IMR-90 (cell line): ENCODE measurements around the gene DYNC2H1. TPM values are rescaled to one million over a fixed set of nuclear protein-coding genes. Genes with fewer than 3 reads are reported as not detected.

Experiments used
- ATAC-seq: fragments of 200-7000 bp; cut with Tn5 transposase; 2 replicates; pipeline ENCODE4 v1.9.1; 2020; ENCODE audit warnings: low read depth, mild to moderate bottlenecking, moderate library complexity
- BruUV-seq: library from RNA; stranded (reverse); fragments of 400-500 nt; replicated peaks from 2 replicates; lab custom pipeline; 2021; lab: Mats Ljungman, UMichigan
- CTCF ChIA-PET: fragments of 300-600 bp; formaldehyde crosslinking; extraction: SDS; loops from one replicate; lab custom pipeline; 2021; ENCODE audit warnings: antibody characterized with exemption; lab: Yijun Ruan, JAX
- POLR2A ChIA-PET: fragments of 300-600 bp; sonication (Branson Sonifier 250); formaldehyde crosslinking; loops from one replicate; lab custom pipeline; 2022; ENCODE audit warnings: antibody characterized with exemption; ENCODE audit not compliant: unreplicated experiment; lab: Charles Lee
- DNase-seq: peaks from one replicate; pipeline ENCODE4 v3.0.0; 2013
- H2AFZ ChIP-seq: replicated peaks from 2 replicates; pipeline ENCODE3; 2013; ENCODE audit warnings: low read length, mild to moderate bottlenecking; ENCODE audit not compliant: poor library complexity
- H2AK5ac ChIP-seq: 2 replicates; pipeline ENCODE4 v1.6.1; 2013; ENCODE audit warnings: low read depth, low read length, inconsistent platforms
- H2AK9ac ChIP-seq: replicated peaks from 2 replicates; pipeline ENCODE3; 2013; ENCODE audit warnings: mild to moderate bottlenecking, low read depth, low read length, moderate library complexity; ENCODE audit not compliant: poor library complexity
- H2BK120ac ChIP-seq: 2 replicates; pipeline ENCODE4 v1.6.1; 2013; ENCODE audit warnings: low read depth, low read length, inconsistent platforms
- H2BK15ac ChIP-seq: 3 replicates; pipeline ENCODE4 v1.6.1; 2013; ENCODE audit warnings: low read depth, low read length, inconsistent platforms
- H2BK20ac ChIP-seq: 2 replicates; pipeline ENCODE4 v1.6.1; 2013; ENCODE audit warnings: low read depth, mild to moderate bottlenecking, inconsistent platforms, low read length, moderate library complexity
- H2BK5ac ChIP-seq: 2 replicates; pipeline ENCODE4 v1.6.1; 2013; ENCODE audit warnings: mild to moderate bottlenecking, low read depth, low read length, inconsistent platforms; ENCODE audit not compliant: poor library complexity, severe bottlenecking
- H3K14ac ChIP-seq: replicated peaks from 2 replicates; pipeline ENCODE4 v1.6.1; 2013; ENCODE audit warnings: low read depth, low read length, inconsistent platforms
- H3K18ac ChIP-seq: 2 replicates; pipeline ENCODE4 v1.6.1; 2013; ENCODE audit warnings: low read depth, low read length, control low read depth
- H3K23ac ChIP-seq: 2 replicates; pipeline ENCODE4 v1.6.1; 2013; ENCODE audit warnings: low read depth, low read length, inconsistent platforms
- H3K27ac ChIP-seq: 2 replicates; pipeline ENCODE4 v1.5.1; 2013; ENCODE audit warnings: mild to moderate bottlenecking, control low read depth, low read length; ENCODE audit not compliant: insufficient read depth
- H3K27me3 ChIP-seq: 2 replicates; pipeline ENCODE4 v1.6.1; 2013; ENCODE audit warnings: low read length; ENCODE audit not compliant: control insufficient read depth, insufficient read depth
- H3K36me3 ChIP-seq: 2 replicates; pipeline ENCODE4 v1.6.1; 2013; ENCODE audit warnings: low read length, mixed read lengths; ENCODE audit not compliant: control insufficient read depth, insufficient read depth
- H3K4ac ChIP-seq: 2 replicates; pipeline ENCODE4 v1.6.1; 2013; ENCODE audit warnings: low read depth, low read length, inconsistent platforms
- H3K4me1 ChIP-seq: 2 replicates; pipeline ENCODE4 v1.6.1; 2013; ENCODE audit warnings: low read length, mixed read lengths; ENCODE audit not compliant: control insufficient read depth, insufficient read depth
- H3K4me2 ChIP-seq: 2 replicates; pipeline ENCODE4 v1.6.1; 2013; ENCODE audit warnings: low read depth, mild to moderate bottlenecking, control low read depth, low read length, moderate library complexity
- H3K4me3 ChIP-seq: 2 replicates; pipeline ENCODE4 v1.5.1; 2013; ENCODE audit warnings: low read depth, mild to moderate bottlenecking, control low read depth, low read length, moderate library complexity; ENCODE audit not compliant: insufficient read depth
- H3K56ac ChIP-seq: 2 replicates; pipeline ENCODE4 v1.6.1; 2013; ENCODE audit warnings: low read length, inconsistent platforms; ENCODE audit not compliant: insufficient read depth; ENCODE audit errors: extremely low read depth
- H3K79me1 ChIP-seq, 2 experiments: 2 replicates each; pipeline ENCODE4 v1.6.1; 2013; ENCODE audit warnings: low read length in 2 of 2, inconsistent platforms in 1 of 2, low read depth in 1 of 2
- H3K9ac ChIP-seq: 2 replicates; pipeline ENCODE4 v1.6.1; 2013; ENCODE audit warnings: low read depth, low read length, control low read depth
- H3K9me1 ChIP-seq: 2 replicates; pipeline ENCODE4 v1.6.1; 2013; ENCODE audit warnings: low read length, inconsistent platforms; ENCODE audit not compliant: insufficient read depth
- H3K9me3 ChIP-seq: 2 replicates; pipeline ENCODE4 v1.6.1; 2013; ENCODE audit warnings: low read length; ENCODE audit not compliant: control insufficient read depth, insufficient read depth
- H4K20me1 ChIP-seq: 2 replicates; pipeline ENCODE4 v1.6.1; 2013; ENCODE audit warnings: low read length, inconsistent platforms; ENCODE audit not compliant: insufficient read depth
- H4K5ac ChIP-seq: 2 replicates; pipeline ENCODE4 v1.6.1; 2013; ENCODE audit warnings: mild to moderate bottlenecking, low read depth, low read length, control low read depth
- H4K8ac ChIP-seq, 2 experiments: 2 replicates each; pipeline ENCODE4 v1.6.1; 2013; ENCODE audit warnings: low read depth in 2 of 2, low read length in 2 of 2, control low read depth in 1 of 2, inconsistent platforms in 1 of 2
- H4K91ac ChIP-seq: 2 replicates; pipeline ENCODE4 v1.6.1; 2013; ENCODE audit warnings: low read depth, low read length, inconsistent platforms; ENCODE audit not compliant: insufficient read depth
- CEBPB ChIP-seq: IDR thresholded peaks from 2 replicates; pipeline ENCODE4 v1.6.1; 2012; ENCODE audit warnings: low read depth, low read length, improper control_type of control experiment
- NFE2L2 ChIP-seq: fragments of 150-350 bp; IDR thresholded peaks from 2 replicates; pipeline ENCODE4 v1.6.1; 2016; ENCODE audit warnings: low read depth, mild to moderate bottlenecking, low read length
- WGBS, 2 experiments: methylation state at CpG; one replicate each; pipeline versions ENCODE4 v1.1.5 to v1.1.7; 2013; ENCODE audit warnings: missing lambda C conversion rate in 2 of 2; ENCODE audit not compliant: insufficient read length in 1 of 2; ENCODE audit errors: extremely low coverage in 2 of 2; 5-methylcytosine and 5-hydroxymethylcytosine counted together
- dilution Hi-C: fragments of 300-500 bp; cut with HindIII; formaldehyde crosslinking; loops from one replicate; pipeline ENCODE4 v1.14.3; 2018; ENCODE audit warnings: low sequenced_read_pairs; ENCODE audit not compliant: unreplicated experiment
- in situ Hi-C: fragments of 300-500 bp; cut with MboI; formaldehyde crosslinking; loops from 3 replicates; pipeline ENCODE4 v1.14.3; 2019; ENCODE audit warnings: low sequenced_read_pairs, inconsistent platforms, mixed read lengths
- intact Hi-C: fragments of 100-400 bp; cut with micrococcal nuclease; formaldehyde crosslinking; loops from 2 replicates; pipeline ENCODE4 v1.10.0; 2022
- polyA plus RNA-seq, 3 experiments: library from polyadenylated mRNA; depleted of rRNA; stranded (reverse); fragments of >200 nt; gene quantifications; 2 replicates each; pipeline ENCODE4 v1.2.3, GENCODE V29; 2012; ENCODE audit warnings: low replicate concordance in 1 of 3
- total RNA-seq: library from RNA; depleted of rRNA; stranded (reverse); fragments of >200 nt; gene quantifications from 2 replicates; pipeline ENCODE4 v1.2.3, GENCODE V29; 2012

DYNC2H1 gene
- total and polyA plus RNA-seq, 2 of the 4 experiments (the other 2 are of a cell fraction): 5.7 to 21.0 TPM

GRCh38 chr11:103378931-103379330 is 269.7 kb downstream of the DYNC2H1 start:
- Histone ChIP-seq H3K4me3 (no peak overlapping the region), H3K27ac (no peak overlapping the region), H3K18ac (no peak overlapping the region), H3K79me1 (no peaks in the 10 kb centered on the region), H3K4me2 (no peak overlapping the region), H3K27me3 (no peaks in the 10 kb centered on the region), H3K36me3 (no peaks in the 10 kb centered on the region), H2BK15ac (peak overlapping the region; percentile 89; the same call in 1 of the 3 replicates), H2BK120ac (peak overlapping the region; percentile 85), H2AK9ac (no peak overlapping the region), H3K9ac (no peak overlapping the region), H3K14ac (no peak overlapping the region), H2AK5ac (no peak overlapping the region), H3K23ac (no peak overlapping the region), H2BK5ac (no peak overlapping the region), H4K8ac (peak overlapping the region in 1 of 2 experiments; percentile 59; a peak in 1 of 4 replicates), H4K20me1 (no peaks in the 10 kb centered on the region), H2AFZ (no peak overlapping the region), H3K9me3 (peaks cover 7% of the 10 kb centered on the region), H3K9me1 (no peaks in the 10 kb centered on the region; the same call in 1 of the 2 replicates), H4K91ac (peak overlapping the region; percentile 27; the same call in 1 of the 2 replicates), H3K56ac (no peak overlapping the region), H3K4me1 (peaks cover 2% of the 10 kb centered on the region; the same call in 1 of the 2 replicates), H3K4ac (0 out of 2 replicates have a peak overlapping the region, but pooled peaks have one; percentile 60), H2BK20ac (peak overlapping the region; percentile 87; the same call in 1 of the 2 replicates), H4K5ac (no peak overlapping the region)
- ATAC-seq (no peak), DNase-seq (no peak)
- WGBS, 2 experiments: no CpG with 5 or more reads among the region's 2 CpGs
- dilution Hi-C loops: no loop called here
- TF ChIP-seq CEBPB (peak; percentile 81), NFE2L2 (no peak)
- in situ Hi-C loops: no loop called here
- intact Hi-C loops: no loop called here
- CTCF ChIA-PET: interaction anchor here (0.8 to 1.1 kb wide), 2 partner anchors 11 to 158 kb away, joined by 4 to 6 read pairs; no protein-coding TSS in a partner anchor
- POLR2A ChIA-PET: no interaction called here
- no TSS peak for BruUV-seq
